ENCODE data around the gene TNPO3.
"Not testable (repeated sequence)": the region's sequence is repeated elsewhere in the genome, so short reads cannot be mapped to it uniquely, and the experiment has no call there.

The TNPO3 gene

DNA sequence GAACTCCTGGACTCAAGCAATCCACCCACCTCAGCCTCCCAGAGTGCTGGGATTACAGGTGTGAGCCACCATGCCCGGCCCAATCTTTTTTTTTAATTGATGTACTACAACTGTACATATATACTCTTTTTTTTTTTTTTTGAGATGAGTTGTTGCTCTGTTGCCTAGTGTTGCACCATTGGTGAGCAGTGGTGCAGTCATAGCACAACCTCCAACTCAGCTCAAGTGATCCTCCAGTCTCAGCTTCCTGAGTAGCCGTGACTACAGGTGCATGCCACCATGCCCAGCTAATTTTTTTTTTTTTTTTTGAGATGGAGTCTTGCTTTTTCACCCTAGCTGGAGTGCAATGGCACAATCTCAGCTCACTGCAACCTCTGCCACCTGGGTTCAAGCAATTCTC is 111.7 kb downstream of the TNPO3 start:
- H3K4me3 ChIP-seq (ENCODE audit: low read length); H3K36me3 ChIP-seq (ENCODE audit: insufficient read depth, low read length): not testable (repeated sequence)

DNA sequence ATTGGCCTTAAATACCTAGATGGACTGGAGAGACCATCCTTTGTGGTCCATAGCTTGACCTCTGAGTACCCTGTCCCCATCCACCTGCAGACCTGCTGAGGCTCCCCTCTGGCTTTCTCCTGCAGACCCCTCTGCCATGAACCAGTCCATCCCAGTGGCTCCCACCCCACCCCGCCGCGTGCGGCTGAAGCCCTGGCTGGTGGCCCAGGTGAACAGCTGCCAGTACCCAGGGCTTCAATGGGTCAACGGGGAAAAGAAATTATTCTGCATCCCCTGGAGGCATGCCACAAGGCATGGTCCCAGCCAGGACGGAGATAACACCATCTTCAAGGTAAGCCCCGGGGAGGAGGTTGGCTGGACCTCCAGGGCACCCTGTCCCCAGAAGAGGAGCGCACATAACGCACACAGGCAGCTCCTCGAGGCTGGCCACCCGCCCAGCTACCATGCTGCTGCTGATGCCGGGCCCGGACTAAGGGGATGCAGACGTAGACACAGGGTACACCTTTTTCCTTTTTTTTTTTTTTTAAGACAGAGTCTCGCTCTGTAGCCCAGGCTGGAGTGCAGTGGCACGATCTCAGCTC is 112.9 kb downstream of the TNPO3 start:
- no peaks in the 10 kb centered on the region for H3K36me3 ChIP-seq (ENCODE audit: insufficient read depth, low read length)
- H2AFZ ChIP-seq (ENCODE audit: low read depth, low read length), result no peak overlapping the region
- peaks cover 42% of the 10 kb centered on the region for H3K27me3 ChIP-seq (ENCODE audit: insufficient read depth, low read length)
- H3K9me3 ChIP-seq (ENCODE audit: low read length), result no peaks in the 10 kb centered on the region
- no peak overlapping the region for H3K4me3 ChIP-seq (ENCODE audit: low read length)
- peaks cover 7% of the 10 kb centered on the region for H3K4me1 ChIP-seq (ENCODE audit: insufficient read depth, low read length)

More for the DNA sequence above, 111.7 kb downstream of the TNPO3 start:
- H3K27me3 ChIP-seq (ENCODE audit: insufficient read depth, low read length), result peaks cover 31% of the 10 kb centered on the region
- not testable (repeated sequence) for H3K9me3 ChIP-seq (ENCODE audit: low read length); H2AFZ ChIP-seq (ENCODE audit: low read depth, low read length); H3K4me1 ChIP-seq (ENCODE audit: insufficient read depth, low read length)

DNA sequence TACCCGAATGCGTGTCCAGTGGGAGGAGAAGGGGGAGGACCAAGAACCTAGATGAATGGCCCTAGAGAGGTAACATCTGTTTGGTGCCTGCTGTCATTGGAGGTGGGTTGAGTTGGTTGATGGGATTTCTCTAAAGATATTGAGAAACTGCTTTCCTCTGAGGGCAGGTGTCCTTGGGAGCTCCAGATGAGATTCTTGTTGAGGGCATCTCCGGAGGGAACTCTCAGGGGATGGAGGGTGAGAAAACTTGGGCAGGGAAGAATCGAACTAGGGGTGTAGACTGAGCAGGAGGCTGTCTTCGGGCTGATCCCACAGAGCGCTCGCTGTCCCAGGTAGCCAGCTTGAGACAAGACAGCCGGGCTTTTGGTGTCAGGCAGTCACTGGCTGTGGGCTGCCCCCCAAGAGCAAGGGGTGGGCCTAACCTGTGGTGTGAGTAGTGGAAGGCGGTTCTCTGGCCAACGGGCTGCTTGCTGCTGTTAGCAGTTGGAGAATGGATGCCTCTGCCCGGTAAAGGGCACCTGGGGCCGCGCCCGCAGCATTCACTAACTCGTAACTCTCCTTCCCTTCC is 113.5 kb downstream of the TNPO3 start:
- Histone ChIP-seq H3K4me1 (ENCODE audit: insufficient read depth, low read length) (peaks cover 7% of the 10 kb centered on the region), H2AFZ (ENCODE audit: low read depth, low read length) (no peak overlapping the region), H3K9me3 (ENCODE audit: low read length) (no peaks in the 10 kb centered on the region), H3K27me3 (ENCODE audit: insufficient read depth, low read length) (peaks cover 49% of the 10 kb centered on the region), H3K36me3 (ENCODE audit: insufficient read depth, low read length) (no peaks in the 10 kb centered on the region), H3K4me3 (ENCODE audit: low read length) (no peak overlapping the region)

DNA sequence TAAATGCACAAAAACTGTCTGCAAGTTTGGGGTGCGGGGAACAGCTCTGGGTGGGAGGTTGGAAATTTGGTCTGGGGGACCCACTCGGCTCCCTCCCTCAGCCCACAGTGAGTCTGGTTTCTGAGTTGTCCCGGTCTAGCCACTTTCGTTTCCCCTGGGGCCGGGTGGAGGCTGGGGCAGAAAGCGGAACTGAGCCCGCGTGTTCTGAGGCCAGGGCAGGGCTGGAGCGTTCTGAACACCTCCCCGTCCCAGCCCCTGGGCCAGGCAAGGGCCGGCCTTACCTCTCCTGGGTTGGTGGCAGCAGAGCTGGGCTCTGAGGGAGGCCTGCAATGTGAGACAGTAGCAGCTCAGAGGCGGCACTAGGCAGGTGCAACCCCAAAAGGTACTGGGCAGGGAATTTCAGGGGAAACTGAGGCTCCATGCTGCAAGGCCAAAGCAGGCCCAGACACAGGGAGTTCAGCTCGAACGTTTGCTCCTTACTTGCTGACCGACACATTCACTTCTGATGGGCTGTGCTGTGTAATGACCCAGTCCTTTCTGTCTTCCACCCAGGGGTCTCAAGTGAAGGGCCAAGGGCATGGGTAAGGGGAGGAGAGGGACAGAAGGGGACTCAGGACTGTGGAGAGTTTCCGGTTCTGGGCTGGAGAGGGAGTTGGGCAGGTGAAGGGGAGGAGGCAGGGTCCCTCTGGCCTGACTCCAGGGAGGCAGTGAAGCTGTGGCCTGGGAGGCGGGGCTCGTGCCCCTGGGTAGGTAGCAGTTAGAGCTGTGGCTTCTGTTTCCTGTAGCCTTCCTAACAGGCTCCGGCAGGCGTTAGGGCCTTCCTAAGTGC is 114.2 kb downstream of the TNPO3 start:
- Histone ChIP-seq H3K4me1 (ENCODE audit: insufficient read depth, low read length) (peaks cover 7% of the 10 kb centered on the region), H3K27me3 (ENCODE audit: insufficient read depth, low read length) (peaks cover 53% of the 10 kb centered on the region), H3K36me3 (ENCODE audit: insufficient read depth, low read length) (no peaks in the 10 kb centered on the region), H2AFZ (ENCODE audit: low read depth, low read length) (no peak overlapping the region), H3K4me3 (ENCODE audit: low read length) (no peak overlapping the region), H3K9me3 (ENCODE audit: low read length) (no peaks in the 10 kb centered on the region)

DNA sequence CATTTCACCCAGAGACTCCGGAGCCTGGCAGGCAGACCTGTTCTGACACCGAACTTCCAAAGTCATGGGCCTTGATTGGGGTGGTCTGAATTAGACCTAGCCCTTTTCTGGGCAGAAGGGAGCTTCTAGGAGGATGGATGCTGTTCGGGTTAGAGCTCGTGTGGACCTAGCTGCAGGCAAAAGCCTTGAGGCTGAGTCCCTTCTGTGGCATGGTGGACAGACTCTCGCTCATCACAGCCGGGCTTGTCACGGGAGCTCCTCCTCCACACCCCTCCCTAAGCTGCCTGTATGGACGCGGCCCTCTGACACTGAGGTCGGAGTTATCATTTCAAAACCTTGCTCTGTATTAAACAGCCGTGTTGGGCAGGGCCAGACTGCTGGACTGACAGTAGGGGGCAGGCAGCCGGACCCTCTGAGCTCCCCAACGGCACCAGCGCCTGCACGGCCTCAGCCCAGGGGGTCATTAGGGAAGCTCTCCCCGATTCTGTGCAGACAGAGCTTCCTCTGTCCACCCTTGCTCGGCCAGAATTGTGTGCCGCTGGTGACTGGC is 115.0 kb downstream of the TNPO3 start:
- H3K36me3 ChIP-seq (ENCODE audit: insufficient read depth, low read length), result no peaks in the 10 kb centered on the region
- no peak overlapping the region for H3K4me3 ChIP-seq (ENCODE audit: low read length)
- peaks cover 60% of the 10 kb centered on the region for H3K27me3 ChIP-seq (ENCODE audit: insufficient read depth, low read length)
- H2AFZ ChIP-seq (ENCODE audit: low read depth, low read length), result no peak overlapping the region
- H3K9me3 ChIP-seq (ENCODE audit: low read length), result no peaks in the 10 kb centered on the region
- peaks cover 7% of the 10 kb centered on the region for H3K4me1 ChIP-seq (ENCODE audit: insufficient read depth, low read length)

DNA sequence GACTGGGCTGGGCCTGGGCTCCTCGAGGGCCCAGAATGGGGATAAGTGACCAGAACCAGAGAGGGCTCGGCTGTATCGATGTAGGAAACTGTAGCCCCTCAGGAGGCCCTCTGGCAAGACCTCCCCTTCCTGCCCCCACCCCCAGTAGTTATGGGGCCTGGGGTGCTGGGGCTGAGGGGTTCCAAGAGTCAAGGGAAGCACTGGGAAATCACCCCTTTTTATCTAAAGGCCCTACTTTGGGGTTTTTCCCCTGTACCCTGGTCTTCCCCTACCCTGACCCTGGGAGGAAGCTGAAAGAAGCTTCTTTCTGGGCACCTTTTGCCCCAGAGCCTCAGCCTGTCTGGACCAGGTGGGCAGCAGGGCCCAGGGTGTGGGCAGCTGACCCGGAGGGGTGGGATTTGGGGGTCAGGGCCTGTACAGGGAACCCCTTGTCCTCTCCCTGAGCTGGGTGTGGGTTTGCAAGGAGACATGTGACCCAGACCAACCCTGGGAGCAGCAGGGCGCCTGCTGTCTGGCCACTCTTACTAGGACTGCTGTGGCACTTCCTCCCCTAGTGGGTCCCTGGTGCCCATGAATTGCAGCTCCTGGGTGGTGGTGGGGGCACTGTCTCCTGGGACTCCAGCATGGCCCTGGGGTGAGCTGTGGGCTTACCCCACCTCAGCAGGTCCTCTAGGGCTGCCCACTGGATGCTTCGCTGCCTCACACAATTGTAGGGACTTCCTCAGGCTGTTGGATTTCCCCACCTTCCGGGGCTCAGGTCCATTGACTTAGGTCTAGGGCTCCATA is 115.6 kb downstream of the TNPO3 start:
- H3K9me3 ChIP-seq (ENCODE audit: low read length), result peaks cover 2% of the 10 kb centered on the region
- H3K27me3 ChIP-seq (ENCODE audit: insufficient read depth, low read length), result peaks cover 62% of the 10 kb centered on the region
- H3K36me3 ChIP-seq (ENCODE audit: insufficient read depth, low read length), result no peaks in the 10 kb centered on the region
- no peak overlapping the region for H2AFZ ChIP-seq (ENCODE audit: low read depth, low read length)
- peaks cover 7% of the 10 kb centered on the region for H3K4me1 ChIP-seq (ENCODE audit: insufficient read depth, low read length)
- no peak overlapping the region for H3K4me3 ChIP-seq (ENCODE audit: low read length)

DNA sequence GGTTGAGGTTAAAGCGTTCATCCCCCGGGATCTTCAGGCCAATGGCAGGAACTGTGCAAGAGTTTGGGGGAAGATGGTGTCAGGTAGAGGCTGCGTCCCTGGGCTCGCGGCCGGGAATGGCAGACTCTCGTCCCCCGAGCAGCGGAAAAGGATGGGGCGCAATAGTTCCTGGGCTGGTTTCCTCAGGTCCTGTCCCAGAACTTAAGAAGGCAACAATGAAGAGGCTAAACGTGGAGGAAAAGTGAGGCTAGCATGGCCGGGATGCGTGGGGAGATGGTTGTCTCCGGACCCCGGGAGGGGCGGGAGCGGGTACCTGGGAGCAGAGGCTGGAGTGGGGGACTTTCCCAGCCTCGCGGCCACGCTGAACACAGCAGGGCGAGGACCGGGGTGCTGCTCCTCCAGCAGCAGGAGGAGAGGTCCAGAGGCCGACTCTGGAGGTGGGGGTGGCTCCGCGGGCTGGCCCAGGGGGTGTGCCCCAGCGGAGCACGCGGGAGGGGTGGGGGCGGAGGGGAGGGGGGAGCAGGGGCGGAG is 116.3 kb downstream of the TNPO3 start:
- peaks cover 62% of the 10 kb centered on the region for H3K27me3 ChIP-seq (ENCODE audit: insufficient read depth, low read length)
- H3K9me3 ChIP-seq (ENCODE audit: low read length), result peaks cover 2% of the 10 kb centered on the region
- H3K36me3 ChIP-seq (ENCODE audit: insufficient read depth, low read length), result no peaks in the 10 kb centered on the region
- H3K4me3 ChIP-seq (ENCODE audit: low read length), result peak overlapping the region; percentile 29
- H3K4me1 ChIP-seq (ENCODE audit: insufficient read depth, low read length), result peaks cover 7% of the 10 kb centered on the region
- H2AFZ ChIP-seq (ENCODE audit: low read depth, low read length), result peak overlapping the region; percentile 48

DNA sequence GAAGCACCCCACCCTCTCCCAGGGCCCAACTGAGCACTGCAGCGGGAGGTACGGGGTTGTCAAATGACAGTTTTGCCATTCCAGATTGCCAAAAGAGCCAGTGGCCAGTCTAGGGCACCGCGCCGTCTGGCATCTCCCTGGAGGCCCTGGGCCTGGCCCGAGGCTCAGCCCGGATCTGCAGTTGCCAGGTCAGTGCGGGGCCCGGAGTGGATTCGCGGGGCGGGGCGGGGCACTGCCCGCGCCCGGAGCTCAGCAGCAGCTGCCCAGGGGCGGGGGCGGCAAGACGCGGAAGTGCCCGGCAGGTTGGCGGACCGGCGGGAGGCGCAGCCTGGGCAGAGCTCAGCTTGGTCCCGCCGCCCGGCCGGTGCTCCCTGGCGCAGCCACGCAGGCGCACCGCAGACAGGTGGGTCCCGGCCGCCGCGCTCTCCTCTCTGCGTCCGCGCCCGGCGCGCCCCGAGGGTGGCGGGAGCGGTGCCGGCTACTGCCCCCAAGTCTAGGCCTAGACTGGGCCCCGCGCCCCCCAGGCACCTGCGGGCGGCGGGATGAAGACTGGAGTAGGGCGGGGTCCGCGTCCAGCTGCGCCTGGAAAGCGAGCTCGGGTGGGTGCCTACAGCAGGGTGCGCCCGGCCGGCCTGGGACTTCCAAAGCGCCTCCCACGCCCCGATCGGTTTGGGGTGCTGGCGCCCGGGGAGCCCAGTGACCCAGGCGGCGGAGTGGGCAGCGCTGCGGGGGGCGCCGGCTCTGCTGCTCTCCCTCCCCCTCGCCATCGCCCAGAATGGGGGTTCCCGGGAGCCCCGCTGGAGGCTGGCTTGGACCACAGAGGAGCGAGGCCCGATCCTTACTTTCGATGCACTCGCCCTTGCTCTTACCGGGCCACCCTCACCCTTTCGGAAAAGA is 117.0 kb downstream of the TNPO3 start, which contains the start of gene IRF5:
Gene IRF5 (plus strand): TSS at position 281 of the 897 bp plus-strand sequence. CDS start 4,155 bp downstream, outside the sequence.
- H3K27me3 ChIP-seq (ENCODE audit: insufficient read depth, low read length), result peaks cover 64% of the 10 kb centered on the region
- no peaks in the 10 kb centered on the region for H3K36me3 ChIP-seq (ENCODE audit: insufficient read depth, low read length)

DNA sequence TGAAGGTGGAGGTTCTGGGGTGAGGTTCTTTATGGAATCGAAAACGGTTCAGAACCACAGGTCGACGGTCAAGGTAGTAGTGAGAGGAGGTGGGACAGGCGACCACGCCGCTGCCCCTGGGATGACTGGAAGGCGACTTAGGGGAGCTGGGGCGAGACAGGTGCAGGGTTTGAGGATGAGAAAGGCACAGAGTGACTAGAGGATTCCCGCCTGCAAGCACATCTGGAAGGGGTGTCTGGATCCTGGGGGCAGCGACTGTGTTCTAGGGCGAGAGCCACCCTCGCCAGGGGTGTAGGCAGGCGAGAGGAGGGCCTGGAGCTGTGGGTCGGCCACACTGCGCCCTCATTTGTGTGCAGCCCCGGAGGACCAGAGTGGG is 117.7 kb downstream of the TNPO3 start:
- no peak overlapping the region for H2AFZ ChIP-seq (ENCODE audit: low read depth, low read length)
- peaks cover 2% of the 10 kb centered on the region for H3K9me3 ChIP-seq (ENCODE audit: low read length)
- no peaks in the 10 kb centered on the region for H3K36me3 ChIP-seq (ENCODE audit: insufficient read depth, low read length)
- peaks cover 69% of the 10 kb centered on the region for H3K27me3 ChIP-seq (ENCODE audit: insufficient read depth, low read length)
- no peak overlapping the region for H3K4me3 ChIP-seq (ENCODE audit: low read length)
- peaks cover 7% of the 10 kb centered on the region for H3K4me1 ChIP-seq (ENCODE audit: insufficient read depth, low read length)

More for the DNA sequence above, 117.0 kb downstream of the TNPO3 start, which contains the start of gene IRF5:
- peak within 1 kb of the TSS; percentile 48 for H2AFZ ChIP-seq (ENCODE audit: low read depth, low read length)
- H3K4me3 ChIP-seq (ENCODE audit: low read length), result peak within 1 kb of the TSS; percentile 29
- peaks cover 7% of the 10 kb centered on the region for H3K4me1 ChIP-seq (ENCODE audit: insufficient read depth, low read length)
- peaks cover 2% of the 10 kb centered on the region for H3K9me3 ChIP-seq (ENCODE audit: low read length)

DNA sequence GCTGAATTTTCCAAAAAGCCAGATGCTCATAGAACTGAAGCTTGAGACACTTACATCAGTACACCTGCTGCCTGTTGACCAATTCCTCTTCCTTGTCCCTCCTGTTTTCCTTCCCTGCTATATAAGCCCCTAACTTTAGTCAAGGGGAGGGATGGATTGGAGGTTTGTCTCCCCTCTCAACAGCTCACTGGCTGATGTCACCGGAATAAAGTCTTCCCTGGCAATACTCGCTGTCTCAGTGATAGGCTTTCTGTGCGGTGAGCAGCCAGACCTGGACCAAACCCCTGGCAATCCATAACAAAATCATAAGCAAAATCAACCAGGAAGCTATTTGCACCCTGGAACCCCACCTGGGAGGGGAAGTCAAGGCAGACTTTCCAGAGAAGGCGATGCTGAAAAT is 118.1 kb downstream of the TNPO3 start:
- peaks cover 74% of the 10 kb centered on the region for H3K27me3 ChIP-seq (ENCODE audit: insufficient read depth, low read length)
- H2AFZ ChIP-seq (ENCODE audit: low read depth, low read length), result no peak overlapping the region

DNA sequence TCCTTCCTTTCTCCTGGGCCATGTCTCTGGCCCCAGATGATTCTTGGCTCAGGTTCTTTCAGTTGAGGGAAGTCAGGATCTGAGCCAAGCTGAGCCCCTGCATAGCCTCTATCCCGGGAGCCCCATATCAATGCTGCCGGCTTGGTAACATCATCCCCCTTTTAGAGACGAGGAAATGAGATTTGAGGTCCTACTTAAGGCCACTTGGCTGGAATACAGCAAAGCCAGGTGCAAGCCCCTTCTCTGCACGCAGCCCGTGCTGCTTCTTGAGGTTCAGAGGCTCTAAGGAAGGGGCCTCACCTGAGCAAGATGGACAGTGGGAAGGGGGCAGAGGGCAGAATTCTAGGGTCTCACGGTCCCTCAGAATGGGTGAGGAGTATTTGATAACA is 119.6 kb downstream of the TNPO3 start:
- peaks cover 71% of the 10 kb centered on the region for H3K27me3 ChIP-seq (ENCODE audit: insufficient read depth, low read length)
- H3K36me3 ChIP-seq (ENCODE audit: insufficient read depth, low read length), result no peaks in the 10 kb centered on the region

More for the DNA sequence above, 118.1 kb downstream of the TNPO3 start:
- Histone ChIP-seq H3K36me3 (ENCODE audit: insufficient read depth, low read length) (no peaks in the 10 kb centered on the region), H3K9me3 (ENCODE audit: low read length) (peaks cover 2% of the 10 kb centered on the region), H3K4me3 (ENCODE audit: low read length) (no peak overlapping the region), H3K4me1 (ENCODE audit: insufficient read depth, low read length) (peaks cover 7% of the 10 kb centered on the region)

More for the DNA sequence above, 119.6 kb downstream of the TNPO3 start:
- Histone ChIP-seq H3K9me3 (ENCODE audit: low read length) (peaks cover 2% of the 10 kb centered on the region), H2AFZ (ENCODE audit: low read depth, low read length) (no peak overlapping the region), H3K4me3 (ENCODE audit: low read length) (no peak overlapping the region), H3K4me1 (ENCODE audit: insufficient read depth, low read length) (peaks cover 7% of the 10 kb centered on the region)
